Brain microvascular endothelial cell (primary cell): Measurements from ENCODE around the gene U2SURP.

Source experiments
- DNase-seq: peaks from one replicate; pipeline ENCODE4 v3.0.0-alpha.2; 2020
- H3K27ac ChIP-seq: fragments of 250-450 bp; sonication (Bioruptor Pico); 2 replicates; pipeline ENCODE4 v1.5.1; 2020; ENCODE audit warnings: mild to moderate bottlenecking, moderate library complexity
- H3K27me3 ChIP-seq: fragments of 250-450 bp; sonication (Bioruptor Pico); replicated peaks from 2 replicates; pipeline ENCODE4 v1.5.1; 2020; ENCODE audit warnings: mild to moderate bottlenecking
- H3K36me3 ChIP-seq: fragments of 250-450 bp; sonication (Bioruptor Pico); replicated peaks from 2 replicates; pipeline ENCODE4 v1.5.1; 2020; ENCODE audit warnings: mild to moderate bottlenecking
- H3K4me3 ChIP-seq: 2 replicates; pipeline ENCODE4 v1.5.1; 2011; ENCODE audit warnings: low read depth, mild to moderate bottlenecking, control low read depth, low read length, moderate library complexity
- CTCF ChIP-seq: IDR thresholded peaks from 2 replicates; pipeline ENCODE4 v1.5.1; 2011; ENCODE audit warnings: low read depth, mild to moderate bottlenecking, moderate library complexity, low read length, control low read depth, inconsistent platforms; ENCODE audit errors: missing control alignments
- in situ Hi-C: cut with HindIII; loops from 2 replicates; pipeline ENCODE4 v1.10.0; 2017; ENCODE audit warnings: low sequenced_read_pairs, low pct_ligation_motif_present

U2SURP gene

GRCh38 chr3:142963516-142964448, 37.6 kb upstream of the U2SURP start, which contains the start of gene PAQR9:
Gene PAQR9, minus strand, starts transcription at chr3:142963674. Its CDS starts 338 bp downstream, at chr3:142963336.
- peak within 1 kb of the TSS; percentile 56 for H3K4me3 ChIP-seq
- no peak for TF ChIP-seq CTCF
- no peak within 1 kb of the TSS for H3K27ac ChIP-seq
- DNase-seq, result no peak
- in situ Hi-C loops, result loop anchor here (25.0 kb wide), 1 partner anchor 126 kb away; no protein-coding TSS in a partner anchor
- H3K36me3 ChIP-seq, result no peaks in the 10 kb centered on the region
- peaks cover 16% of the 10 kb centered on the region for H3K27me3 ChIP-seq

GRCh38 chr3:142965581-142965980, 35.8 kb upstream of the U2SURP start:
- no peak for DNase-seq
- Histone ChIP-seq H3K36me3 (no peaks in the 10 kb centered on the region), H3K27ac (no peak overlapping the region), H3K4me3 (no peak overlapping the region), H3K27me3 (peaks cover 15% of the 10 kb centered on the region)
- TF ChIP-seq CTCF, result no peak
- in situ Hi-C loops, result loop anchor here (25.0 kb wide), 1 partner anchor 128 kb away; no protein-coding TSS in a partner anchor

- in situ Hi-C loops, result loop anchor here (25.0 kb wide), 1 partner anchor 130 kb away; no protein-coding TSS in a partner anchor
- no peak for DNase-seq
- Histone ChIP-seq H3K27me3 (peaks cover 14% of the 10 kb centered on the region), H3K4me3 (no peak overlapping the region), H3K27ac (no peak overlapping the region), H3K36me3 (no peaks in the 10 kb centered on the region)
- no peak for TF ChIP-seq CTCF
Measured at GRCh38 chr3:142966808-142967207, 34.6 kb upstream of the U2SURP start.

- H3K36me3 ChIP-seq, result no peaks in the 10 kb centered on the region
- H3K27me3 ChIP-seq, result peaks cover 7% of the 10 kb centered on the region
- H3K27ac ChIP-seq, result no peak overlapping the region
- H3K4me3 ChIP-seq, result no peak overlapping the region
- TF ChIP-seq CTCF, result no peak
- in situ Hi-C loops, result loop anchor here (25.0 kb wide), 1 partner anchor 131 kb away; no protein-coding TSS in a partner anchor
- DNase-seq, result no peak
Measured at GRCh38 chr3:142968319-142969025, 32.9 kb upstream of the U2SURP start.

- H3K36me3 ChIP-seq, result no peaks in the 10 kb centered on the region
Measured at GRCh38 chr3:142971431-142971830, 29.9 kb upstream of the U2SURP start.

More at GRCh38 chr3:142971431-142971830, 29.9 kb upstream of the U2SURP start:
- TF ChIP-seq CTCF, result no peak
- Histone ChIP-seq H3K27ac (no peak overlapping the region), H3K27me3 (no peaks in the 10 kb centered on the region), H3K4me3 (no peak overlapping the region)
- in situ Hi-C loops, result loop anchor here (25.0 kb wide), 1 partner anchor 134 kb away; no protein-coding TSS in a partner anchor
- no peak for DNase-seq
